HEK293T (cell line): ENCODE results near the gene TAS1R2.

ENCODE experiments used
- CTCF ChIA-PET: fragments of 350-600 bp; formaldehyde crosslinking; extraction: SDS; loops from one replicate; lab custom pipeline; 2021; ENCODE audit warnings: antibody characterized with exemption, inconsistent platforms; lab: Yijun Ruan, JAX
- POLR2A ChIA-PET: fragments of 350-600 bp; formaldehyde crosslinking; extraction: SDS; loops from one replicate; lab custom pipeline; 2020; ENCODE audit warnings: antibody characterized with exemption, inconsistent platforms; lab: Yijun Ruan, JAX
- DNase-seq: peaks from one replicate; pipeline ENCODE4 v3.0.0; 2012; ENCODE audit warnings: mixed read lengths; ENCODE audit errors: extremely low spot score
- ARNT ChIP-seq: fragments of 450-650 bp; IDR thresholded peaks from 2 replicates; pipeline ENCODE4 v1.6.1; 2017; ENCODE audit warnings: mild to moderate bottlenecking
- BHLHE40 ChIP-seq: fragments of 450-650 bp; IDR thresholded peaks from 2 replicates; pipeline ENCODE4 v1.6.1; 2016; ENCODE audit warnings: mild to moderate bottlenecking, moderate library complexity, borderline replicate concordance
- CTBP1 ChIP-seq: fragments of 450-650 bp; IDR thresholded peaks from 2 replicates; pipeline ENCODE4 v1.6.1; 2016; ENCODE audit warnings: borderline replicate concordance
- ELF4 ChIP-seq: fragments of 450-650 bp; IDR thresholded peaks from 2 replicates; pipeline ENCODE4 v1.6.1; 2017; ENCODE audit warnings: antibody characterized with exemption
- FOXA1 ChIP-seq: fragments of 450-650 bp; IDR thresholded peaks from 2 replicates; pipeline ENCODE4 v1.6.1; 2016; ENCODE audit warnings: mild to moderate bottlenecking
- FOXK2 ChIP-seq: fragments of 450-650 bp; IDR thresholded peaks from 2 replicates; pipeline ENCODE4 v1.6.1; 2016; ENCODE audit warnings: mild to moderate bottlenecking
- FOXM1 ChIP-seq: fragments of 450-650 bp; IDR thresholded peaks from 2 replicates; pipeline ENCODE4 v1.6.1; 2017; ENCODE audit warnings: mild to moderate bottlenecking, borderline replicate concordance
- HDGF ChIP-seq: fragments of 450-650 bp; IDR thresholded peaks from 2 replicates; pipeline ENCODE4 v1.6.1; 2017; ENCODE audit warnings: antibody characterized with exemption, borderline replicate concordance
- L3MBTL2 ChIP-seq: fragments of 450-650 bp; conservative IDR thresholded peaks from 2 replicates; pipeline ENCODE4 v1.6.1; 2016; ENCODE audit warnings: mild to moderate bottlenecking
- LEF1 ChIP-seq: fragments of 450-650 bp; IDR thresholded peaks from 2 replicates; pipeline ENCODE4 v1.6.1; 2017; ENCODE audit warnings: mild to moderate bottlenecking, borderline replicate concordance
- NFRKB ChIP-seq: fragments of 450-650 bp; IDR thresholded peaks from 2 replicates; pipeline ENCODE4 v1.6.1; 2016; ENCODE audit warnings: mild to moderate bottlenecking, moderate library complexity
- SP1 ChIP-seq: fragments of 450-650 bp; IDR thresholded peaks from 2 replicates; pipeline ENCODE4 v1.6.1; 2017
- SUZ12 ChIP-seq: fragments of 450-650 bp; IDR thresholded peaks from 2 replicates; pipeline ENCODE4 v1.6.1; 2016; ENCODE audit warnings: mild to moderate bottlenecking
- TARDBP ChIP-seq: fragments of 450-650 bp; IDR thresholded peaks from 2 replicates; pipeline ENCODE4 v1.6.1; 2016
- ZNF384 ChIP-seq: fragments of 450-650 bp; IDR thresholded peaks from 2 replicates; pipeline ENCODE4 v1.6.1; 2016
- TF ChIP-seq, protein P1 (sequence below): fragments of 450-650 bp; IDR thresholded peaks from 2 replicates; pipeline ENCODE4 v1.6.1; 2016

Gene TAS1R2

DNA sequence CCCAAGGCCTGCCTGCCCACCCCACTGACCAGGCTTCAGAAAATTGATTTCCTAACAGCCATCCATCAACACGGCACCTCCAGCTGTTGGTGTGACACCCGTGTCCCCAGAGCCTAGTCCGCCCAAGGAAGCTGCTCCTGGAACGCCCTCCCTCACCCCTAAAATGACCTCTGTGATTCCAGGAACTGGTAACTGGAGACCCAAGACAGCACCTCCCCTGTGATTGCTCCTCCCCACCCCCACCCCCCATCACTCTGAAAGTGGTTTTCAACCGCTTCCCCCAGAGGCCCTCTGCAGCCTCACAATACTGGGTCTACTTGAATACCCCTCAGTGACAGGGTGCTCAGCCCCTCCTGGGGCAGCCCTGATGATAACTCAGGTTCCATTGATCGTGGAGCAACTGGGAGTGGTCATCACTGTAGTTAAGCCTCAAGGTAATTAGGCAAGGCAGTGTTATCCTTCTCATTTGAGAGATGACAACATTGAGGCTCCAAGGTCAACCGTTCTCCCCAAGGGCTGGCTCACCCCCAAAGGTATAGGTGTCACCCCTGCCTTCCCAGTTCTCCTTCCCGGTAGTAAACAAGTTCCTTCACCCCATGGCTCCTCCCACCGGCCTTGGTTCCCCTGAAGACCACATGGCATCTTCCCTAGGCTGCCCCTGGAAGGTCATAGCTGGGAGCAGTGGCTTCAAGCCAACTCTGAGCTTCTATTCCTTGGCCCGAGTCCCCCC lies 52.0 kb downstream of the TAS1R2 start:
- no peak for DNase-seq
- TF ChIP-seq FOXM1: no peak
- TF ChIP-seq FOXK2: no peak
- no peak for TF ChIP-seq LEF1
- TF ChIP-seq HDGF: no peak
- no peak for TF ChIP-seq BHLHE40
- TF ChIP-seq CTBP1: no peak
- no peak for TF ChIP-seq ARNT
- no peak for TF ChIP-seq SUZ12
- TF ChIP-seq, protein P1, sequence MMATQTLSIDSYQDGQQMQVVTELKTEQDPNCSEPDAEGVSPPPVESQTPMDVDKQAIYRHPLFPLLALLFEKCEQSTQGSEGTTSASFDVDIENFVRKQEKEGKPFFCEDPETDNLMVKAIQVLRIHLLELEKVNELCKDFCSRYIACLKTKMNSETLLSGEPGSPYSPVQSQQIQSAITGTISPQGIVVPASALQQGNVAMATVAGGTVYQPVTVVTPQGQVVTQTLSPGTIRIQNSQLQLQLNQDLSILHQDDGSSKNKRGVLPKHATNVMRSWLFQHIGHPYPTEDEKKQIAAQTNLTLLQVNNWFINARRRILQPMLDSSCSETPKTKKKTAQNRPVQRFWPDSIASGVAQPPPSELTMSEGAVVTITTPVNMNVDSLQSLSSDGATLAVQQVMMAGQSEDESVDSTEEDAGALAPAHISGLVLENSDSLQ: no peak
- no peak for TF ChIP-seq L3MBTL2
- TF ChIP-seq ZNF384: no peak
- no peak for TF ChIP-seq SP1
- no peak for TF ChIP-seq NFRKB
- TF ChIP-seq TARDBP: no peak
- TF ChIP-seq FOXA1: no peak
- TF ChIP-seq ELF4: no peak
- CTCF ChIA-PET: interaction anchor here (0.6 to 2.3 kb wide), 2 partner anchors 207 to 210 kb away, joined by 3 to 5 read pairs; no protein-coding TSS in a partner anchor
- POLR2A ChIA-PET: no interaction called here

DNA sequence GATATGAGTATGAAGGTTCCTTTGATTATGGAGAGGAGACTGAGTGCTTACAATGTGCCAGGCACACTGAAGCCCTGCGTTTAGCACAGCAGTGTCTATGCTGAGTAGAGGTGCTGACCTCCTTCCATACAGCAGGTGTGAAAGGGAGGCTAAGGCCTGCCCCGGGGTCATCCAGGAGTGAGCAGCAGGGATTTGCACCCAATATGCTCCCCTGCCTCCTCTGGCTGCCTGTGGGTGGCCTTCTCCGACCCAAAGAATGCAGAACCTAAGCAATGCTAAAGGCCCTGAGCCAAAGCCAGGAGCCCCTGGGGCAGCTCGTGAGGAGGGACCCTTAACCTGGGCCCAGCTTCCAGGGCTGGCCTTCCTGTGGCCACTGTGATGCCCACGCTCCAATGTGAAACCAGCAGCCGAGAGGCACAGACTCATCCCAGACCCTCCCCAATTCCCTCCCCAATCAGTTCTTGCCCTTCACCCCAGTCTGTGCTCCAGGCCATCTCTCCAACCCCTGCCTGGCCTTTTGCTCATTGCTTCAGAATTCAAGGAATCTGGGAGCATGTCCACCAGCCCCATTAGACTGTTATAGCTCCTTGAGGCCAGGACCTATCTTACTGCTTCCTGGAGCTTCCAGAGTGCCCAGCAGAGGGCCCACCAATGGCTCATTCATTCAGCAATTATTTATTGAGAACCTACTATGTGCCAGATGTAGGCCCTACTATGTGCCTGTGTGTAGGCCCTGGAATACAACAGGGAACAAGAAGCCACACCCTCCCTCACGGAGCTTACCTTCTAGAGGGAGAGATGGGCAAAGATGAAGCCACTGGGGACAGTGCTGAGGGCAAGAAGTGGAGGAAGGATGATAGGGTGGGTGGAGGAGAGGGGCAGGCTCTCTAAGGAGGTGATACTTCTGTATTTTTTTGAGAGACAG lies 53.3 kb downstream of the TAS1R2 start:
- ChIA-PET POLR2A (interaction anchor here (1.0 kb wide), 1 partner anchor 11 kb away, joined by 3 read pairs; no protein-coding TSS in a partner anchor), CTCF (interaction anchor here (0.6 kb wide), 1 partner anchor 210 kb away, joined by 3 read pairs; no protein-coding TSS in a partner anchor)
- no peak for DNase-seq
- TF ChIP-seq FOXM1: no peak

DNA sequence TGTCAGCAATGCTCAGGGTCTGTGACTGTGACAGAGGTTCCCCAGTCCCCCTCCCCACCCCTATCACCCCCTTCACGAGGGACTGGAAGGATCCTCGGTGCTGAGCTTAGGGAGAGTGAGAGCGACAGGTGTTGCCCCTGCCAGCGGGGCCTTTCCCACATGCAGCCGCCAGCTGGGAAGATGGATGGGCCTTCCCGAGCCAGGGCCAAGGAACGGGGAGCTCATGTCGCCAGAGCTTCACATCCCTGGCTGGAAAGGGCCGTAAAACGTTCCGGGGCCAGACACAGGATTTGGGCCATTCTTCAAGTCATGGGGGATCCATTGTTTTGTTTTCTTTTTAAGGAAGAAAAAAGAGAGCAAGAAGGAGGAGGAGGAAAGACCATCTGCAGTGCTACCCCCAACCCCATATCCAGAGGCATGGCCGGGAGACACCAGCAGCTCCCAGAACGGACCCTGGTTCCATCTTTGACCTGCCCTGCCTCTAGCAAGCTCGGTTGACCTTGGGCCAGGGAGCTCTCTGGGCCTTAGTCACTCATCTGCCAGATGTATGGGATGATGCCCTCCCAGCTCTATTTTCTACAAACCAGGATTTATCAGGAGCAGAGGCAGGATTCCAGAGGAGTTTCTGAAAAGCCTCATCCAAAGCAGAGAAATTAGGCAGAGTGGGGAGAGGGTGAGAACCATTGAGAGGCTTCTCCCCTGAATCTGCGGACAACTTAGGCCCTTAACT lies 54.1 kb downstream of the TAS1R2 start:
- ChIA-PET CTCF (interaction anchor here (0.5 kb wide), 1 partner anchor 244 kb away, joined by 5 read pairs; no protein-coding TSS in a partner anchor), POLR2A (no interaction called here)
- DNase-seq: no peak
- no peak for TF ChIP-seq SUZ12
- TF ChIP-seq, protein P1: no peak
- no peak for TF ChIP-seq TARDBP

DNA sequence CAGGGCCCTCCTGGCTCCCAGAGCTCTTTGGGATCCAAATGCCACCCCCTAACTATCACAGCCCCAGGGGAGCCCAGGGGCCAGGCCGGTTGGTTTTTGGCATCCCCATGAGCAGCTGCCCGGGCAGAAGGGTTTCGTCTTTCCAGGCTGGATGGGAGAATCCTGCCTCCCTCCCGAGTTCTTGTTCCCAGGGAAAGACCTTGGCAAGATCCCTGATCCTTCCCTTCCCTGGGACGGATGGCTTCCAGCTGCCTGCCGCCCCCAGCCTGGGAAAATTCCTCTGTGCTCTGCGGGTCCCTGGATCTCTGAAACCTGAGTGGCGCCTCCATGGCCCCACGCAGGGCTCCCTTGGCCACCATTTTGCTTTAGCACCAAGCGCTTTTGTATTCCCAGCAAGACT lies 55.6 kb downstream of the TAS1R2 start:
- POLR2A ChIA-PET: no interaction called here
- no peak for TF ChIP-seq L3MBTL2
- no peak for TF ChIP-seq SP1
- TF ChIP-seq, protein P1: no peak
- TF ChIP-seq SUZ12: no peak
- no peak for TF ChIP-seq FOXA1
- no peak for TF ChIP-seq ARNT
- TF ChIP-seq TARDBP: no peak
- TF ChIP-seq LEF1: no peak
- DNase-seq: no peak
- CTCF ChIA-PET: no interaction called here

DNA sequence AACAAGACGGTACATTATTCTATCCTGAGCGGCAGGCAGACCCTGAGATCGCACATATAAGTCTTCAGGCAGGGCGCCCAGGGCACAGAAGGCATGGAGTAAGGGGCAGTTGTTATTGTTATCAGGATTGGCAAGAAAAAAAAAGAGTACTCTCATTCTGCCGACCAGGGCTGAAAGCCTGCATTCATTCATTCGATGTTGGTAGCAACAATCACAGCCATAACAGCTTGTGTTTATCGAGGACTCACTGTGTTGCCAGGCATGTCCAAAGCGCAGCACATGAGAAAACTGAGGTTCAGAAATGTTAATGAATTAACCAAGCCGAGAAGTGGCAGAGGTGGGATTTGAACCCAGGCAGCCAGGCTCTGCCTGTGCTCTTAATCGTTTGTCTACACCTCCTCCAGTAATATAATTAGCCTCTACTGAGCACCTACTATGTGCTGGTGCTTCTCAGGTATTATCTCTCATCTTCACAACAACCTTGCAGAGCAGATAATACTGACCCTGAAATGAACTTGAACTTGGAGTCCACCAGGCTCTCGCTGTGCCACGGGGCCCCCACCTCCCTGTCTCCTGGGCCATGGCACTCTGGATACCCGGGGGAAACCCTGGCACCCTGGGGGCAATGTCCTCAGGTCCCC lies 56.2 kb downstream of the TAS1R2 start:
- POLR2A ChIA-PET: no interaction called here
- no peak for TF ChIP-seq NFRKB
- TF ChIP-seq FOXA1: no peak
- TF ChIP-seq ZNF384: no peak
- TF ChIP-seq ELF4: no peak
- no peak for TF ChIP-seq CTBP1
- no peak for TF ChIP-seq ARNT
- no peak for TF ChIP-seq FOXK2
- no peak for DNase-seq
- CTCF ChIA-PET: no interaction called here

DNA sequence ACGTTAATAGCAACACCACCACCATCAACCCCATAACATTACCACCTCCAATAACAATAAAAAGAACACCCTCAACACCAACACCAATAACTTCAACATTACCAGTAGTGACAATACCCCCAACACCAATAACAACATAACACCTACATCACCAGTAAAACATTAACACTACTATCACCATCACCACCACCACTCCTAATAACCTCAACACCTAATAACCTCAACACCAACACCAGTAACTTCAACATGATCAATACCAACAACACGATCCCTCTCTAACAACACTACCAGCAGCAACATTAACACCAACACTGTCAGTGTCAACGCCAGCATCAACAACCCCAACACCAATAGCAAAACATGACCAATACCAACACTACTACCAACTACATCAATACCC lies 57.2 kb downstream of the TAS1R2 start:
- ChIA-PET CTCF (no interaction called here), POLR2A (no interaction called here)
- no peak for DNase-seq
- TF ChIP-seq FOXK2 (no peak), FOXA1 (no peak), FOXM1 (no peak), LEF1 (no peak), SUZ12 (no peak), ZNF384 (no peak), BHLHE40 (no peak), ELF4 (no peak), TARDBP (no peak), SP1 (no peak), HDGF (no peak), L3MBTL2 (no peak), NFRKB (no peak)
- TF ChIP-seq, protein P1: no peak
